Measurements from ENCODE around the gene TSHZ2.

The TSHZ2 gene

GRCh38 chr20:53070224-53070623 is 98.1 kb downstream of the TSHZ2 start:
- DNase-seq: no peak

DNA sequence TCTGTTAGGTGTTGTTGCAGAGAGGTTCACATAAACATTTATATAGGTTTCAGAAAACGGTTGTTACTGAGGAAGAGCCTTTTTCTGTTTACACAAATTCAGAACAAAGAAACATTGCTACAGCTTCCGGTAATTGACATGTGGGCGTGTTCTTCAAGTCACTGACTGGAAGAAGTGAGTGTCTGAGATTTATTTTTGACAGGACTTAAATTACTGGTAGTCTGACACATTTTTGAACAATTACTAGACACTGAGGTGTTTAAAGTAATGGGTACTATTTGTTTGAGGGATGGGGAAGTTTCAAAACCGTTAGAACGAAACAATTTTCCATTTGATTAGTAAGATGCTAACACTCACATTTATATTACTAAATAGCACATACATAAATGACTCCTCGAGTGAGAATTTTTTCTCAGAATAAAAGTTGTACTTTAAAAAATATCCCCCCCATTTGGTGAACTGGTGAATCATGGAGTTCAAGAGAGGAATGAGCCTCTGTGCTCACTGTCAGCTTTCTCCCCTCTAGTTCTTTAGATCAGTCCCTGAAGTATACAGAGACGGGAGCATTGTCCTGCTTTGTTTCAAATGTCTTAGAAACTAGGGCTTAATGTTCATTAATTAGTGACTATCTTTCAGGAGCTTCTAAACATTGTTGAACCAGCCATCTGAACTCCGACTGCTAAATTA is 98.7 kb downstream of the TSHZ2 start:
- peak in 2 of 3 experiments; percentile 21 to 73 for DNase-seq

- DNase-seq: no peak
Measured at GRCh38 chr20:53071833-53072232, 99.7 kb downstream of the TSHZ2 start.

DNA sequence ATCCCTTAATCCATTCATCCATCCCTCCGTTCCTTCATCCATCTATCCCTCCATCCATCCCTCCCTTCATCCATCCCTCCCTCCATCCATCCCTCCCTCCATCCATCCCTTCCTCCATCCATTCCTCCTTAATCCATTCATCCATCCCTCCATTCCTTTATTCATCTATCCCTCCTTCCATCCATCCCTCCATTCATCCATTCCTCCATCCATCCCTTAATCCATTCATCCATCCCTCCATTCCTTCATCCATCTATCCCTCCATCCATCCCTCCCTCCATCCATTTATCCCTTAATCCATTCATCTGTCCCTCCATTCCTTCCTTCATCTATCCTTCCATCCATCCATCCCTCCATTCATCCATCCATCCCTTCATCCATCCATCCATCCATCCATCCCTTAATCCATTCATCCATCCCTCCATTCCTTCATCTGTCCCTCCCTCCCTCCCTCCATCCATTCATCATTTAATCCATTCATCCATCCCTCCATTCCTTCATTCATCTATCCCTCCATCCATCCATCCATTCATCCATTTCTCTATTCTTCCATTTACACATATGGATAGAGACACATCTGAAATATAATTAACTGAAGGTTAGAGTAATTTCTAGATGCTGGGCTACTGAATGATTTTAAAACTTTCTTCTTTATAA is 100.9 kb downstream of the TSHZ2 start:
- no peak for DNase-seq

- DNase-seq: no peak
Measured at GRCh38 chr20:53073636-53074415, 101.7 kb downstream of the TSHZ2 start.

- no peak for DNase-seq
Measured at GRCh38 chr20:53074811-53075314, 102.7 kb downstream of the TSHZ2 start.

- DNase-seq: no peak
Measured at GRCh38 chr20:53076668-53077067, 104.5 kb downstream of the TSHZ2 start.

DNA sequence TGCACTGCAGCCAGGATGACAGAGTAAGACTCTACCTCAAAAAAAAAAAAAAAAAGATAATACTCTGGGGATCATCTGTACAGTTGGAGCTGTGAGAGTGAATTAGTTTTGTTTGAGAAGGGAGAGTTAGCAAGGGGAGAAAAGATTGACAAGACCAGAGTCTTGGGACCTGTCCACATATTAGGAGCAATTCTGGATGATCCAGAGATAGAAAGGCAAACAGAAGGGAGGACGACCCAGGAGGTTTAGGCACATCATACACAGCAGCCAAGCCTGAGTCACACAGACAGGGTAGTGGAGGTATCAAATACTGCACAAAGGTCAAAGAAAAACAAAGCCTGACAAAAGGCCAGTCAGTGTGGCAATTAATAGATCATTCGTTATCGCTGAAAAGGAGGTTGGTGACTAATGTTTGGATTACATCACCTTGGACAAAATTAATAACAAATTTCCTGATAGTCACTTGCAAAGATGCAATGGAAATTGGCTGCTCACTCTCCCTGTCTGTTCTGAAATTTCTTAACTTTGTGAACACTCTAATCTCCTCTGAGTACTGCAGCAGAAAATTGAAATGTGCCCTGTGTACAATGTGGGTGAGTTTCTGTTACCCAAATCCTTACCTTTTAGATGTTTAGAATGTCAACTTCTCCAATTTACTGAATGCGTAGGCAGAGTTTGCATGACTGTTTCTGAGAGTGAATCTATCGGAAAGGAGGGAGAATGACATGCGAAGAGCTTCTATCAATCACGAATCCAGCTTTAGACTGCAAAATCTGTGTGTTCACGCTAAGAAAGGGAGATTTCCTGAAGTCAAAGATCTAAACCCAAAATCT is 105.4 kb downstream of the TSHZ2 start:
- DNase-seq: peak in 1 of 3 experiments; percentile 54

DNA sequence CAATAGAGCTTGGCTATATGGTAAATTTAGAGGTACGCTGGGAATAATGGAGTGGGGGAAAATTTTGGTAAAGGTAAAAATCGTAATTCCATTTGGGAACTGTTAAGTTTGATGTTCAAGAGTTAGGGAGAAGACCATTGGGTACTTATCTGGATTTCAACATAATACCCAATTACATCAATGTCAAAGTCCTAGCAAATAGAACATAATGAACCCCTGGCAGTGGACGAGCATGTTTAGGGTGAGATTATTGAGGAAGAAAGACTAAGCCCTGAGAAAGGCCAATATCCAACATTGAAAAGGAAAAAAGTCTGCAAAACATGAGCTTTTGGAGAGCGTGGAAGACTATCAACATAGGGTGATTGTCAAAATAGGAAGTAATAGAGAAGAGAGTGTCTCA is 106.6 kb downstream of the TSHZ2 start:
- DNase-seq: no peak

- DNase-seq: no peak
Measured at GRCh38 chr20:53079261-53079691, 107.1 kb downstream of the TSHZ2 start.

- no peak for DNase-seq
Measured at GRCh38 chr20:53079828-53080686, 107.9 kb downstream of the TSHZ2 start.

DNA sequence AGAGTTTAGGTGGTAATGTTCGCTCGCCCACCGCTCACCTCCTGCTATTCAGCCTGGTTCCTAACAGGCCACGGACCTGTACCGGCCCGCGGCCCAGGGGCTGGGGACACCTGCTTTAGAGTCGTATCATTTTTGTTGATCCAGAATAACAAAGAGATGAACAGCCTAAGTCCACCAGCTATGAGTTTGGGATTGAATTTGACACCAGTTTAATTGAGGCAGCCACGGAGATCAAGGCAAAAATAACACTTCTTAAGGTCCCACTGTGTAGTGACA is 108.5 kb downstream of the TSHZ2 start:
- DNase-seq: no peak

GRCh38 chr20:53080969-53081871 is 109.1 kb downstream of the TSHZ2 start:
- peak in 1 of 3 experiments; percentile 32 for DNase-seq

- DNase-seq: peak; percentile 8 to 86 (median 50)
Measured at GRCh38 chr20:53081916-53082863, 110.0 kb downstream of the TSHZ2 start.

GRCh38 chr20:53083411-53083810 is 111.3 kb downstream of the TSHZ2 start:
- peak in 1 of 3 experiments; percentile 19 for DNase-seq

GRCh38 chr20:53084408-53084997 is 112.3 kb downstream of the TSHZ2 start:
- no peak for DNase-seq

GRCh38 chr20:53085720-53086119 is 113.6 kb downstream of the TSHZ2 start:
- no peak for DNase-seq

DNA sequence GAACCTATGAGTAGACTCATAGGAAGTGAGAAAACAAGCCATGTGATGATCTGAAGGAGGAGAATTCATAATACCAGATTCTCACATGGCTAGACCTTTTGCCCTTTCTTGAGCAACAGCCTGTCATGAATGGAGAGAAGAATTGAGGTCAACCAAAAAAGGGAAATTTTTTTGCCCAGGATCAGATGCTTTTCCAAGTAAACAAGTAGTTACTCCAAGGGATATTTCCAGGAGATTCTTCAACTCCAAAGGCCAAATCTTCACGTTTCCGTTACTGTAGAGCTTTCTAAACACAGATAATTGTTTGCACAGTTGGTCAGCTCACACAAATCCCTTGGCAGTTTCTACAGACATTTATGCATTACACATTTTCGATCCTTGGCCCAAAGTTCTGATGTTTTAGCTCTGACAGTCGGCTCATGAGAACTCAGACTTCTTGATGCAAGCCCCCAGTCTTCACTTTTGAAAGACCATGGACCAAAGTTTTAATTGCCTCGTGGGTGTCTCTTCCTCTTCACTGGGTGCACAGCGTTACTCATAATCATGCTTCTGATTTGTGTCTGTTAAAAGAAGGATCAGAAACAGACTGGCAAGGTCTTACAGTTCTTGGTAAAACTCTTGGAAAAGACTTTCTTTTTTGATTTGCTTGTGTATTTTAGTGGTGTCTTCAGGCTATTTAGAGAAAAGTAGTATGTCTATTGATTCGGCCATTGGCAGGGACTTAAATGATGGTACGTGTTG is 115.0 kb downstream of the TSHZ2 start:
- DNase-seq: no peak
